Measurements from ENCODE around the gene TUBGCP2. TPM values are rescaled to one million over a fixed set of nuclear protein-coding genes. Genes with fewer than 3 reads are reported as not detected.
A peak's percentile ranks its signal among the peaks of the same experiment; 100 is the strongest.

The TUBGCP2 gene
- total and polyA plus RNA-seq, 9 of the 15 experiments (the other 6 are each of a cell fraction or from before 2014, with no cell fraction given): 4.3 to 56.6 (median 28.4) TPM

GRCh38 chr10:133245439-133246235 is 63.0 kb downstream of the TUBGCP2 start (continued):
- TF ChIP-seq ZFPM2 (CRISPR knock-in tag; IDR thresholded peaks at IDR 0.05): no peak
- TF ChIP-seq ZNF224 (CRISPR knock-in tag; IDR thresholded peaks at IDR 0.05): no peak
- TF ChIP-seq TRIM25 (IDR thresholded peaks at IDR 0.05; ENCODE audit: borderline replicate concordance): no peak
- TF ChIP-seq ZFP30 (CRISPR knock-in tag; IDR thresholded peaks at IDR 0.05; ENCODE audit: borderline replicate concordance): no peak
- peak; percentile 94 for TF ChIP-seq HMGN3 (IDR thresholded peaks at IDR 0.05; ENCODE audit: borderline replicate concordance, extremely low read depth, insufficient read length, low read depth, low read length)
- TF ChIP-seq ARHGAP35 (IDR thresholded peaks at IDR 0.05; ENCODE audit: partially characterized antibody): no peak
- no peak for TF ChIP-seq CSDE1 (IDR thresholded peaks at IDR 0.05)
- TF ChIP-seq DPF2 (IDR thresholded peaks at IDR 0.05): peak; percentile 88
- TF ChIP-seq SRF (CRISPR knock-in tag; IDR thresholded peaks at IDR 0.05): peak in 1 of 2 experiments; percentile 26; a peak in 1 of 4 replicates
- no peak for TF ChIP-seq HINFP (tag; conservative IDR thresholded peaks at IDR 0.05; ENCODE audit: low read depth)
- TF ChIP-seq GABPA (tag; conservative IDR thresholded peaks at IDR 0.05; ENCODE audit: low read depth): peak; percentile 69
- TF ChIP-seq NFIC (IDR thresholded peaks at IDR 0.05): peak; percentile 71
- no peak for TF ChIP-seq ATF1 (CRISPR knock-in tag; IDR thresholded peaks at IDR 0.05)
- peak; percentile 61 for TF ChIP-seq ATF1 (tag; IDR thresholded peaks at IDR 0.05)
- TF ChIP-seq ELK1 (CRISPR knock-in tag; IDR thresholded peaks at IDR 0.05): no peak
- no peak for TF ChIP-seq MYBL2 (IDR thresholded peaks at IDR 0.05; ENCODE audit: low read depth)
- TF ChIP-seq MYBL2 (CRISPR knock-in tag; IDR thresholded peaks at IDR 0.05; ENCODE audit: borderline replicate concordance): no peak
- TF ChIP-seq ZNF740 (CRISPR knock-in tag; IDR thresholded peaks at IDR 0.05): no peak
- no peak for TF ChIP-seq ZNF740 (tag; IDR thresholded peaks at IDR 0.05)
- TF ChIP-seq KLF16 (IDR thresholded peaks at IDR 0.05): peak; percentile 86
- peak; percentile 73 for TF ChIP-seq SMARCA4 (IDR thresholded peaks at IDR 0.05)
- no peak for TF ChIP-seq HNRNPLL (IDR thresholded peaks at IDR 0.05; ENCODE audit: low read depth, low read length, poor library complexity, severe bottlenecking)
- TF ChIP-seq SMC3 (conservative IDR thresholded peaks at IDR 0.05; ENCODE audit: insufficient read depth, low read depth, low read length): no peak
- no peak for TF ChIP-seq ZKSCAN8 (CRISPR knock-in tag; IDR thresholded peaks at IDR 0.05)
- no peak for TF ChIP-seq POLR2B (IDR thresholded peaks at IDR 0.05; ENCODE audit: low read depth, partially characterized antibody)
